H1 (cell line): ENCODE measurements around the gene PDE1C. TPM values are rescaled to one million over a fixed set of nuclear protein-coding genes. Genes with fewer than 3 reads are reported as not detected.

Source experiments
- CEBPB ChIP-seq: IDR thresholded peaks from 2 replicates; pipeline ENCODE4 v1.6.1; 2012; ENCODE audit warnings: low read depth, low read length
- CTCF ChIP-seq, 3 experiments: IDR thresholded peaks; 1 replicate in 2 of 3; 2 replicates in 1 of 3; pipeline versions ENCODE4 v1.5.1 to v1.6.1; 2011; ENCODE audit warnings: low read length in 3 of 3, mild to moderate bottlenecking in 3 of 3, inconsistent platforms in 2 of 3, low read depth in 1 of 3, moderate library complexity in 1 of 3; ENCODE audit not compliant: insufficient read depth in 1 of 3; ENCODE audit errors: control extremely low read depth in 1 of 3
- EGR1 ChIP-seq: IDR thresholded peaks from 2 replicates; pipeline ENCODE4 v1.6.1; 2011; ENCODE audit warnings: low read depth, low read length, borderline replicate concordance
- SIRT6 ChIP-seq: IDR thresholded peaks from one replicate; pipeline ENCODE4 v1.7.1; 2012; ENCODE audit warnings: low read length, inconsistent platforms
- TAF1 ChIP-seq: IDR thresholded peaks from 2 replicates; pipeline ENCODE4 v1.6.1; 2011; ENCODE audit warnings: mild to moderate bottlenecking, low read depth, low read length
- polyA plus RNA-seq, 7 experiments: library from polyadenylated mRNA; depleted of rRNA in 3 of 7; stranded (reverse) in 5 of 7; unstranded in 2 of 7; fragments of >200 nt in 5 of 7; fragments of 200-250 nt in 2 of 7; gene quantifications; 1 replicate in 5 of 7; 2 replicates in 1 of 7; 4 replicates in 1 of 7; pipeline versions ENCODE4 v1.2.1 to v1.2.3, GENCODE V29; 2011 to 2013; ENCODE audit warnings: missing spikeins in 2 of 7, mixed read lengths in 2 of 7
- total RNA-seq: library from RNA; stranded (reverse); fragmentation: NEBNext Ultra II Directional; extraction: Animal tissue kit (Norgen Biotek cat#: 25700); gene quantifications from 2 replicates; pipeline ENCODE4 v1.2.1, GENCODE V29; 2021

PDE1C gene
- total and polyA plus RNA-seq, 2 of the 8 experiments (the other 6 are each of a cell fraction or from before 2014, with no cell fraction given), result 0.11 to 1.1 TPM

- TF ChIP-seq CTCF (IDR thresholded peaks at IDR 0.05; ENCODE audit: control extremely low read depth in 1 of 3, insufficient read depth in 1 of 3, low read depth in 1 of 3, low read length in 3 of 3) (no peak), TAF1 (no peak), EGR1 (no peak), CEBPB (no peak), SIRT6 (no peak)
These were observed 115.2 kb downstream of the PDE1C start (continued) for GRCh38 chr7:31955021-31955420.
